GM19193 (cell line): ENCODE measurements around the gene WWC2.

Source experiments
- POLR2A ChIP-seq: IDR thresholded peaks from 4 replicates; pipeline ENCODE4 v1.6.1; 2011; ENCODE audit not compliant: insufficient read depth, insufficient read length; ENCODE audit errors: extremely low read depth

Gene WWC2

GRCh38 chr4:183124865-183125264, 25.8 kb downstream of the WWC2 start:
- no peak for TF ChIP-seq POLR2A

DNA sequence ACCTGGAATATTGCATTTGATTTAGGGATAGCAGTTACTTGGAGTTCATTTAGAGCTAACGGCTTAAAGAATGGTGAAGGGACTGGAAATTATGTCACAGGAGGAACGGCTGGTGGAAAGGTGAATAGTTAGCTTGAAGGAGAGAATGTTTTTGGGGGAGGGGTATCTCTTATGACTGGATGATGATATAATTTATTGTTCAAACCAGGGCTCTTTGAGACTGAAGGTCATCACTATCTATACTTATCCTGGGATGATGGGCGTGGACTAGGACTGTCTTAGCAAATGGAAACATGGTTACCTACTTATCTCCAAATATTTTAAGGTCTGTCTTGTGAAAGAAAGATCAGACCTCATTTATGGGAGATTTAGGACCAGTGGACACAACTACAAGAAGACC, 30.1 kb downstream of the WWC2 start:
- no peak for TF ChIP-seq POLR2A

DNA sequence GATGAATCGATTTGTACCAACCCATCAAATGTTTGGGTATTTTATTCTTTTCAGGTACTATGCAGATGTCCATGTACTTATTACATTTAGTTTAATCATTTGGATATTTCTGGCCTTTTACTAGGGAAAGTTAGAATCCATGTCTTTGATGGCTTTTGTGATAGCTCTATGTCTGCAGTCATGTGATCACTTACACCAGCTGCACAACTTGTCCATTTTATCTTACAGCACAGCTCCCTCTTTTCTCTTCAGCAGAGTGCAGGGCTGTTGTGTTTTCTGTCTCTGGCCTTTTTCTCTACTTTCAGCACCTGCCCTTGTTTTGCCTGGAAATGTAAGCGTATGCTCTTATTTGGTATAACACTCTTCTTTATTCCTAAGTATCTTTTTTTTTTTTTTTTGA, 30.6 kb downstream of the WWC2 start:
- no peak for TF ChIP-seq POLR2A

DNA sequence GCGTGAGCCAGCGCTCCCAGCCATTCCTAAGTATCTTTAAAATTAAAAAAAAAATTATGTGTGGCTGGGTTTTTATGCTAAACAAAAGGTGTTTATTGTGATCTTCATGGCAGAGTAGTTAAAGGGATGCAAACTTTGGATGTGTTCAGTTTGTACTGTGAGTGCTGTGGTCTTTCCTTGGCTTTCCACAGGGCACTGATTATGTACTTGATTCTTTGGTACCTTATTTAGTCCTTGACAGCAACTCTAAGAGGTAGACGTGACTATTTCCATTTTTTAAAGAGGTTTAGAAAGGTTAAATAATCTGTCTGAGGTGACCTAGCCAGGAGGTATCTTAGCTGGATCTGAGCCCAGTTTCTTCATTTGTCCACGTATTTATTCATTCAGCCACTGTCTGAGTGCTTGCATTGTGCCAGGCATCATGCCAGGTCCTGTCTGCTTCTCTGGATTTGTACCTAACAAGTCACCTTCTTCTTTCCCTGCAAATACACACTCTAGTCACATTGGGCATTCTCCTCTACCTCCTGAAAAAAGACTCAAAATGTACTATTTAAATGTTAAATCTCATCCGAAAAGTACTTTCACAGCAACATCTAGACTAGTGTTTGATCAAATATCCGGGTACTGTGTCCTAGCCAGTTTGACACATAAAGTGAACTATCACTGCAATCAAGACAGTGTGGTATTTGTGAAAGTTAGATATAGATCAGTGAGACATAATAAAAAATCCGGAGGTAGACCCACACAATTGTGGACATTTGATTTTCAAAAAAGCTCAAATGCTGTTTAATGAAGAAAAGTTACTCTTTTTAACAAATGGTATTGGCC, 31.5 kb downstream of the WWC2 start:
- no peak for TF ChIP-seq POLR2A

GRCh38 chr4:183132081-183132480, 33.0 kb downstream of the WWC2 start:
- no peak for TF ChIP-seq POLR2A

DNA sequence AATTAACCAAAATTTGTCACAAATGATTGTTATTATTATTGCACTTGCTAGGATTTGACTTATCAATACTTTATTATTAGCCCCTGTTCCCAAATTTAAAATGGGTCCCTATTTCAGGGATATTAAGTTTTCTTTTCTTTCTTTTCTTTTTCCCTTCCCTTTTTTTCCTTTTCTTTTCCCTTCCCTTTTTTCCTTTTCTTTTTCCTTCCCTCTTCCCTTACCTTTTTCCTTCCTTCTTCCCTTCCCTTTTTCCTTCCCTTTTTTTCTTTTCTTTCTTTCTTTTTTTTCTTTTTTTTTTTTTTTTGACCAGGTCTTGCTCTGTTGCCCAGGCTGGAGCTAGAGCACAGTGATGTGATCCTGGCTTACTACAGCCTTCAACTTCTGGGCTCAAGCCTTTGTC, 33.8 kb downstream of the WWC2 start:
- TF ChIP-seq POLR2A, result no peak

- no peak for TF ChIP-seq POLR2A
Observed at GRCh38 chr4:183136855-183137254, 37.8 kb downstream of the WWC2 start.

- no peak for TF ChIP-seq POLR2A
Observed at GRCh38 chr4:183139058-183139750, 40.1 kb downstream of the WWC2 start.

- no peak for TF ChIP-seq POLR2A
Observed at GRCh38 chr4:183139972-183140570, 41.0 kb downstream of the WWC2 start.

DNA sequence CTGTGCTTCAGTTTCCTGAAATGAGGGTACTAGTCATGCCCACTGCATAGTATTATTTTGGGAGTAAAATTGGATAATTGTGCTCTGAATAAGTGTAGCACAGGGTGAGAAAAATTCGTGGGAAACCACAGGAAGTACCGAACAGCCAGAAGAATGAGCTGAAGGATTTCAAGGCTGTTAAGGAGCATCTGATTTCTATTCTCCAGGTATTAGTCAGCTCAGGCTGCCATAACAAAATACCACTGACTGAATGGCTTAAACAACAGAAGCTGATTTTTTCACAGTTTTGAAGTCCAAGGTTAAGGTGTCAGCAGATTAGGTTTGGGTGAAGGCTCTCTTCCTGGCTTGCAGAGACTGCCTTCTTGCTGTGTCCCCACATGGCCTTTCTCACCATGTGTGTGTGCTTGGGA, 41.9 kb downstream of the WWC2 start:
- no peak for TF ChIP-seq POLR2A

GRCh38 chr4:183141997-183142396, 42.9 kb downstream of the WWC2 start:
- no peak for TF ChIP-seq POLR2A

- no peak for TF ChIP-seq POLR2A
Observed at GRCh38 chr4:183142571-183143550, 43.8 kb downstream of the WWC2 start.

GRCh38 chr4:183144787-183145186, 45.7 kb downstream of the WWC2 start:
- TF ChIP-seq POLR2A, result no peak

DNA sequence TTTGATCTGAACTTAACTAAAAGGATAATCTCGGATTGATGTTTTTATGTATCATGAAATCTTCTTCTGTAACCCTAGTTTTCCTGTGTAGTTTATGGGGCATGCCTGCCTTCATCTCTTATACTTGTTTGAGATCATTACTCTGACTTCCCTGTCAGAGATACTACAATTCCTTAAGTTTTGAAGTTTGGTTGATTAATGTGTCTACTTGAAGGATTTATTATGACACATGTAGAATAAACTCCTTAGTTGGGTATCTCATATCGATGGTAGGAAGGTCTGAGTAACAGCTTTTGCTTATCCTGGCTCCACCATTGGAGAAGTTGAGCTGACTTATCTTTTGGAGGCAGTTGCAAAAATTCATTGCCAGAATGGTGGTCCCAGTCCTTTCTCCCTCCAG, 46.7 kb downstream of the WWC2 start:
- TF ChIP-seq POLR2A, result no peak

GRCh38 chr4:183146478-183146877, 47.4 kb downstream of the WWC2 start:
- no peak for TF ChIP-seq POLR2A
